WI38 (cell line): ENCODE data around the gene CYP26C1.

ENCODE experiments used
- H3K4me3 ChIP-seq: 2 replicates; pipeline ENCODE4 v1.5.1; 2011; ENCODE audit warnings: low read depth, mild to moderate bottlenecking, control low read depth, low read length
- TF ChIP-seq, protein P1 (sequence below): IDR thresholded peaks from 2 replicates; pipeline ENCODE4 v1.5.1; 2012; ENCODE audit warnings: low read depth, mild to moderate bottlenecking, control low read depth, low read length

CYP26C1 gene

DNA sequence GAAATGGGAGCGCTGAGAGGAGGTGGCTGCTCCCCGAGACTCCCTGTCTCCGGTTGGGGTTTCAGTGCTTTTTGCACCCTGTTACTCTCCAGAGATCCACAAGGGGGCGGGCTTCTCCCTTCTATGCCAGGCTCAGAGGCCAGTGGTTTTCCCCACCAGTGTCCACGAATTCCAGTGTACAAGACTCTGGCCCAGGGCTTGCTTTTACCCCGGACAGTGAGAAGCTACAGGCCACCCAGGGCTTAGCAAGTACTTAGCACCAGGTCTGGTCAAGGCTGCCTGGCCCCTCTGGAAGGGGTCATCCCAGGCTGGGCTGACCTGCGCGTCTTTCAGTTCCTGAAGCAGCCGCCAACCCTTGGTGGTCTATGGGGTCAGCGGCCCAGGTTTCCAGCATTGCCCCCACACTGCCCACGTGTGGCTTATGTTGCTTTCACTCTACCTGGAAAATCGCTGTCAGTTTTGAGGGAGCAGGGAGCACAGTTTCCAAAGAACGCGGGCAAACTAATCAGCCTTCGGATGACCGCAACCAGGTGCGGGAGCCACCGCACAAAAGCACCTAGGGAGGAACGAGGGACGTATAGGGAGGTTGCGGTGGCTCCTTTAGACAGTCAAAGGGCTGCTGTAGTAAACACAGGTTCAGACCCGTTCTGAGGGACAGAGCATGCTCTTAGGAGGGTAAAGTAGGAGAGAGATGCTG is 19.9 kb downstream of the CYP26C1 start:
- H3K4me3 ChIP-seq = peak overlapping the region; percentile 32; the same call in 1 of the 2 replicates
- TF ChIP-seq, protein P1, sequence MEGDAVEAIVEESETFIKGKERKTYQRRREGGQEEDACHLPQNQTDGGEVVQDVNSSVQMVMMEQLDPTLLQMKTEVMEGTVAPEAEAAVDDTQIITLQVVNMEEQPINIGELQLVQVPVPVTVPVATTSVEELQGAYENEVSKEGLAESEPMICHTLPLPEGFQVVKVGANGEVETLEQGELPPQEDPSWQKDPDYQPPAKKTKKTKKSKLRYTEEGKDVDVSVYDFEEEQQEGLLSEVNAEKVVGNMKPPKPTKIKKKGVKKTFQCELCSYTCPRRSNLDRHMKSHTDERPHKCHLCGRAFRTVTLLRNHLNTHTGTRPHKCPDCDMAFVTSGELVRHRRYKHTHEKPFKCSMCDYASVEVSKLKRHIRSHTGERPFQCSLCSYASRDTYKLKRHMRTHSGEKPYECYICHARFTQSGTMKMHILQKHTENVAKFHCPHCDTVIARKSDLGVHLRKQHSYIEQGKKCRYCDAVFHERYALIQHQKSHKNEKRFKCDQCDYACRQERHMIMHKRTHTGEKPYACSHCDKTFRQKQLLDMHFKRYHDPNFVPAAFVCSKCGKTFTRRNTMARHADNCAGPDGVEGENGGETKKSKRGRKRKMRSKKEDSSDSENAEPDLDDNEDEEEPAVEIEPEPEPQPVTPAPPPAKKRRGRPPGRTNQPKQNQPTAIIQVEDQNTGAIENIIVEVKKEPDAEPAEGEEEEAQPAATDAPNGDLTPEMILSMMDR = peak; percentile 91

DNA sequence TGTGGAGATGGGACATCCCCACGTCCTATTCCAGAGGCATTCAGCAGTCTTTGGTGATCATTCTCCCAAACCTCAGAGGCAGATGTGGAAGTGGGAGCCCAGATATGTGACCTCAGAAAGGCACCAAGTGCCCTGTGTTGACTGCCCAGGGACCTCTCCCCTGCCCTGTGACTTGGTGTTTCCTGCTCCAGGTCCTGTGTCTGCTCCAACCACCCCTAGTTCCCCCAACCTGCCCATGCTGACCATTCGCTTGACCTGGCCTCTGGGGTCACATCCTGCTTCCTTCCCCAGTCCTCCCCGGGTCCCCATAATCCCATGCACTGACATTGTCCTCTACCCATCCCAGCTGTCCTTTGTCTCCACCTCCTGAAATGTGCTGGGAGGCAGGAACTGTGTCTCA is 20.7 kb downstream of the CYP26C1 start:
- TF ChIP-seq, protein P1 = no peak
- H3K4me3 ChIP-seq = no peak overlapping the region

DNA sequence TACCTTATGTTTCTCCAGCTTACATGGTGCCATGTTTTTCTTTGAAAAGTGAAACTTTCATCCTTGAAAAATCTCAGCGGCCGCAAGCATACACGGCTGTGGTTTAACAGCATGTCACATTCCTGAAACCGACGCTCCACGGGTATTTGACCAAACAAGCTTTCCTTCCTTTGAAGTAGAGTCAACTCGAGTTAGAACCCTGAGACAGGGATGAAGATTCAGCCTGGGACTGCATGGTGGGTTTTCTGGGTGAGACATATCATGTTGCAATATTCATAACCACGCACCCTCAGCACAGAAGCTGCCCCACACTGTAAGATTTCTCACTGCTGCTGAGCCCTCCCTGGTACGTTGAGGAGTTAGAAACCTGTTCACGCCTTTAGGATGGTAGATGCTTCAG is 21.2 kb downstream of the CYP26C1 start:
- TF ChIP-seq, protein P1 = no peak
- no peak overlapping the region for H3K4me3 ChIP-seq

DNA sequence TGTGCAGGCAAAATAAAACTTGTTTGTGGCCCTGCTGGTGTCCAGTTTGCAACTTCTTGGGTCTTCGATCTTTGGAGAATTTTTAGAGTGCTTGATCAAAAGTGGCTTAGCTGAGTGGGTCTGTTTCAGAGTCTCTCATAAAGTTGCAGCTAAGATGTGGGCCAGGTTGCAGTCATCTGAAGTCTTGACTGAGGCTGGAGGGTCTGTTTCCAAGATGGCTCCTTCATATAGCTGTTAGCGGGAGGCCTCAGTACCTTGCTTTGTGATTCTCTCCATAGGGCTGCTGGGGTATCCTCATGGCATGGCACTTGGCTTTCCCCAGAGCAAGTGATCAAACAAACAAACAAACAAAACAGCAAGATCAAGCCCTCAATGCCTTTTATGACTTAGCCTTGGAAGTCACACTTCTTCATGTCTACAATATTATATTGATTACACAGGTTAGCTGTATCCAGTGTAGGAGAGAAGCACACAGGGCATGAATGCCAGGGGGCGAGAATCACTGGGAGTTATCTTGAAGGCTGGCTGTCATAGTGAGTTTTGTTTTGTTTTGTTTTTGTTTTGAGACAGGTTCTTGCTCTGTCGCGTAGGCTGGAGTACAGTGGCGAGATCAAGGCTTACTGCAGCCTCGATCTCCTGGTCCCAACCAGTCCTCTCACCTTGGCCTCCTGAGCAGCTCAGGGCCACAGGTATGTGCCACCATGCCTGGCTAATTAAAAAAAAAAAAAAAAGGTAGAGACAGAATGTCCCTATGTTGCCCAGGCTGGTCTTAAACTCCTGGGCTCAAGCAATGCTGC is 23.3 kb downstream of the CYP26C1 start:
- no peak overlapping the region for H3K4me3 ChIP-seq
- TF ChIP-seq, protein P1 = no peak

DNA sequence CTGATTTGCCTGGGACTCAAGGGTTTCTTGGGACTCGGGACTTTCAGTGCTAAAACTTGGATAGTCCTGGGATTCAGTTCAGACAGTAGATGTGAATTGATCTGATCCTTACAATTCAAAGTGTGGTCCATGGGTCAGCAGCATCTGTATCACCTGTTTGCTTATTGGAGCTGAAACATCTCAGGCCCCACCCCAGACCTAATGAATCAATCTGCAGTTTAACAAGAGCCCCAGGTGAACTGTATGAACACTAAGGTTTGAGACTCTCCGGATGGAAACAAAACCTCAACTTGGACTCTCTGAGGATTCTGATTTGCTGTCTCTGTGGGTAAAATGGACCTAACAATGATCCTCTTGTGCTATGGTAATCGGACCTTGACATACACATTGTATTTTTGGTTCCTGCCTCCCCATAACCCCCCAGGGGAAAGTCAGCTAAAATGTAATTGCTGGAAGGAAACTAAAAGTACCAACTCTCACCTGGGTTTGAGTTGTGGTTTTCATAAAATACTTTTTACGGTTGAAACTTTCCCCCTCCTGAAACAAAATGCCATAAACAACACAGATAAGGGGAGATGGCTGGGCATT is 24.8 kb downstream of the CYP26C1 start:
- no peak overlapping the region for H3K4me3 ChIP-seq
- TF ChIP-seq, protein P1 = no peak

DNA sequence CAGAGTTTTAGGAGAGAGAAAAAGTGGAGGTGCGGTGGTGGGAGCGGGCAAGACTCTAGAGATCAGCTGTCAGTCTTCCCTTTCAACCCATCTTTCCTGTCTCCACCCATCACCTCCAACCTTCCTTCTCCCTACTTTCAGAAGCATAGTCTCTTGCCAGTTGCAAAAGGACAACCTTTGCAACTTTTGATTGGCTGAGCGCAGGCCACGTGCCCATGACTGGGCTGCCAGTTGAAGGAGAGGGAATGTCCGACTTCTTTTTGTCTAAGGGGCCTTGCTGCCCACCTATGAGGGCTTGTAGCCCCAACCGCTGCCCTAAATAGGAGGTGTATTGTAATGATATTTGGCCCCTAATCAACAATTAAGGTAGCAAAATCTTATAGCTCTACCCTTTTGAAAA is 25.7 kb downstream of the CYP26C1 start:
- no peak overlapping the region for H3K4me3 ChIP-seq
- TF ChIP-seq, protein P1 = no peak

DNA sequence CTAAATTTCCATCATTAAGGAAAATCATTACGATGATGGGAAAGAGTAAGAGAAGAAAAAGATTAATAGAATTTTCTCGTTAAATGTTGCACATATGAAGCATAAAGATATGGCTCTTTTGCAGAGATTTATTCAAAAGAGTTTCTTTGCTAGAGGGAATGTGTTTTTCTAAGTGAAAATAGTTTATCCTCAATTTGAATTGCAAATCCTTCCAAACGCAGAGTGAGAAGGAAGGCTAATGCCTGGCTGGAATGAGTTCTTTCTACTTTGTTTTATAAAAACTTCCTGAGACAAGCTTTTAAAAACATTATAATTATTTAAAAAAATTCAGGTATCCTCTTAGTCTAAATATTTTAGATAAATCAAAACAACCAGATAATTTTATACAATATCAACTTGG is 27.2 kb downstream of the CYP26C1 start:
- TF ChIP-seq, protein P1 = no peak
- H3K4me3 ChIP-seq = no peak overlapping the region
